ENCODE data around the gene SORCS2.

The SORCS2 gene

GRCh38 chr4:7362862-7363430, 170.6 kb downstream of the SORCS2 start:
- Histone ChIP-seq H3K36me3 (ENCODE audit: control insufficient read depth, insufficient read depth, low read length) (no peaks in the 10 kb centered on the region), H3K4me3 (replicated peaks; ENCODE audit: low read depth, low read length) (no peak overlapping the region), H3K27me3 (replicated peaks; ENCODE audit: control insufficient read depth, insufficient read depth, low read length) (no peaks in the 10 kb centered on the region)
- no peak for TF ChIP-seq CTCF (IDR thresholded peaks at IDR 0.05; ENCODE audit: insufficient read depth, low read length, poor library complexity, severe bottlenecking)
- DNase-seq (ENCODE audit: extremely low read depth, insufficient read length), result no peak

GRCh38 chr4:7364979-7365378, 172.6 kb downstream of the SORCS2 start:
- H3K36me3 ChIP-seq (ENCODE audit: control insufficient read depth, insufficient read depth, low read length), result no peaks in the 10 kb centered on the region
- H3K4me3 ChIP-seq (replicated peaks; ENCODE audit: low read depth, low read length), result no peak overlapping the region
- DNase-seq (ENCODE audit: extremely low read depth, insufficient read length), result no peak
- TF ChIP-seq CTCF (IDR thresholded peaks at IDR 0.05; ENCODE audit: insufficient read depth, low read length, poor library complexity, severe bottlenecking), result no peak
- H3K27me3 ChIP-seq (replicated peaks; ENCODE audit: control insufficient read depth, insufficient read depth, low read length), result no peaks in the 10 kb centered on the region

GRCh38 chr4:7365462-7366179, 173.3 kb downstream of the SORCS2 start:
- Histone ChIP-seq H3K36me3 (ENCODE audit: control insufficient read depth, insufficient read depth, low read length) (no peaks in the 10 kb centered on the region), H3K27me3 (replicated peaks; ENCODE audit: control insufficient read depth, insufficient read depth, low read length) (no peaks in the 10 kb centered on the region), H3K4me3 (replicated peaks; ENCODE audit: low read depth, low read length) (no peak overlapping the region)
- no peak for DNase-seq (ENCODE audit: extremely low read depth, insufficient read length)
- no peak for TF ChIP-seq CTCF (IDR thresholded peaks at IDR 0.05; ENCODE audit: insufficient read depth, low read length, poor library complexity, severe bottlenecking)

GRCh38 chr4:7366180-7366945, 174.0 kb downstream of the SORCS2 start:
- H3K27me3 ChIP-seq (replicated peaks; ENCODE audit: control insufficient read depth, insufficient read depth, low read length), result no peaks in the 10 kb centered on the region; the same call in 1 of the 2 replicates
- no peak for DNase-seq (ENCODE audit: extremely low read depth, insufficient read length)

GRCh38 chr4:7366954-7367353, 174.6 kb downstream of the SORCS2 start:
- DNase-seq (ENCODE audit: extremely low read depth, insufficient read length), result no peak
- no peak for TF ChIP-seq CTCF (IDR thresholded peaks at IDR 0.05; ENCODE audit: insufficient read depth, low read length, poor library complexity, severe bottlenecking)
- Histone ChIP-seq H3K4me3 (replicated peaks; ENCODE audit: low read depth, low read length) (no peak overlapping the region), H3K36me3 (ENCODE audit: control insufficient read depth, insufficient read depth, low read length) (no peaks in the 10 kb centered on the region), H3K27me3 (replicated peaks; ENCODE audit: control insufficient read depth, insufficient read depth, low read length) (no peaks in the 10 kb centered on the region; the same call in 1 of the 2 replicates)

More at GRCh38 chr4:7366180-7366945, 174.0 kb downstream of the SORCS2 start:
- TF ChIP-seq CTCF (IDR thresholded peaks at IDR 0.05; ENCODE audit: insufficient read depth, low read length, poor library complexity, severe bottlenecking), result no peak
- no peak overlapping the region for H3K4me3 ChIP-seq (replicated peaks; ENCODE audit: low read depth, low read length)
- H3K36me3 ChIP-seq (ENCODE audit: control insufficient read depth, insufficient read depth, low read length), result no peaks in the 10 kb centered on the region

All from GM06990 (cell line).